Neutrophil (primary cell): Measurements from ENCODE around the gene UBA1.

Experiments used
- H3K27ac ChIP-seq: fragments of 200-600 bp; sonication (generic); 2 replicates; pipeline ENCODE4 v1.5.1; 2016; ENCODE audit warnings: mild to moderate bottlenecking, moderate library complexity
- H3K27me3 ChIP-seq: fragments of 200-600 bp; sonication (generic); 2 replicates; pipeline ENCODE4 v1.6.0; 2016; ENCODE audit warnings: mild to moderate bottlenecking
- H3K36me3 ChIP-seq: fragments of 200-600 bp; sonication (generic); 2 replicates; pipeline ENCODE4 v1.5.1; 2017
- H3K4me1 ChIP-seq, 2 experiments: fragments of 200-600 bp in 1 of 2; sonication (generic) in 1 of 2; 1 replicate in 1 of 2; 2 replicates in 1 of 2; pipeline versions ENCODE4 v1.5.1 to v1.6.1; 2013 to 2016; ENCODE audit warnings: low read depth in 1 of 2, low read length in 1 of 2, mild to moderate bottlenecking in 1 of 2, moderate library complexity in 1 of 2; ENCODE audit not compliant: control insufficient read depth in 1 of 2, insufficient read depth in 1 of 2
- H3K4me3 ChIP-seq, 2 experiments: fragments of 200-600 bp in 1 of 2; sonication (generic) in 1 of 2; 1 replicate in 1 of 2; 2 replicates in 1 of 2; pipeline ENCODE4 v1.5.1; 2013 to 2016; ENCODE audit warnings: low read depth in 1 of 2, low read length in 1 of 2, mild to moderate bottlenecking in 1 of 2, moderate library complexity in 1 of 2
- H3K9me3 ChIP-seq: fragments of 200-600 bp; sonication (generic); 2 replicates; pipeline ENCODE4 v1.5.1; 2016
- CTCF ChIP-seq: fragments of 200-600 bp; sonication (generic); IDR thresholded peaks from 2 replicates; pipeline ENCODE4 v1.5.1; 2016; ENCODE audit warnings: antibody characterized with exemption

The UBA1 gene

GRCh38 chrX:47231167-47231566, 37.5 kb downstream of the UBA1 start:
- TF ChIP-seq CTCF, result no peak
- no peaks in the 10 kb centered on the region for H3K27me3 ChIP-seq
- H3K4me1 ChIP-seq, result peaks cover 4 to 12% of the 10 kb centered on the region in 2 experiments
- peaks cover 25% of the 10 kb centered on the region for H3K36me3 ChIP-seq
- H3K4me3 ChIP-seq, result no peak overlapping the region
- H3K27ac ChIP-seq, result no peak overlapping the region
- no peaks in the 10 kb centered on the region for H3K9me3 ChIP-seq

- Histone ChIP-seq H3K4me3 (peak overlapping the region; percentile 67 to 70), H3K36me3 (peaks cover 14% of the 10 kb centered on the region), H3K9me3 (no peaks in the 10 kb centered on the region), H3K4me1 (peaks cover 4 to 12% of the 10 kb centered on the region in 2 experiments), H3K27me3 (no peaks in the 10 kb centered on the region), H3K27ac (peak overlapping the region; percentile 99)
- TF ChIP-seq CTCF, result no peak
Observed at GRCh38 chrX:47232197-47232802, 38.7 kb downstream of the UBA1 start.

- peaks cover 4 to 12% of the 10 kb centered on the region in 2 experiments for H3K4me1 ChIP-seq
- TF ChIP-seq CTCF, result no peak
- no peaks in the 10 kb centered on the region for H3K27me3 ChIP-seq
- no peaks in the 10 kb centered on the region for H3K9me3 ChIP-seq
- peak within 1 kb of the TSS; percentile 67 to 70 for H3K4me3 ChIP-seq
- peaks cover 10% of the 10 kb centered on the region for H3K36me3 ChIP-seq
- H3K27ac ChIP-seq, result peak within 1 kb of the TSS; percentile 99
Observed at GRCh38 chrX:47232803-47233332, 39.2 kb downstream of the UBA1 start, which contains the start of gene USP11. USP11 (plus strand) TSS chrX:47233009; CDS start chrX:47233044, 35 bp downstream.

- TF ChIP-seq CTCF, result no peak
- Histone ChIP-seq H3K4me3 (peak overlapping the region; percentile 67 to 70), H3K27me3 (no peaks in the 10 kb centered on the region), H3K9me3 (no peaks in the 10 kb centered on the region), H3K4me1 (peaks cover 4 to 12% of the 10 kb centered on the region in 2 experiments), H3K27ac (peak overlapping the region; percentile 99), H3K36me3 (peaks cover 4% of the 10 kb centered on the region)
Observed at GRCh38 chrX:47233333-47234113, 39.9 kb downstream of the UBA1 start.

- Histone ChIP-seq H3K9me3 (no peaks in the 10 kb centered on the region), H3K27me3 (no peaks in the 10 kb centered on the region), H3K36me3 (no peaks in the 10 kb centered on the region), H3K4me3 (no peak overlapping the region), H3K27ac (no peak overlapping the region), H3K4me1 (peaks cover 4 to 12% of the 10 kb centered on the region in 2 experiments)
- TF ChIP-seq CTCF, result no peak
Observed at GRCh38 chrX:47234583-47234982, 41.0 kb downstream of the UBA1 start.
